ENCODE measurements around the gene COL8A1. TPM values are rescaled to one million over a fixed set of nuclear protein-coding genes. Genes with fewer than 3 reads are reported as not detected.

The COL8A1 gene
- total RNA-seq, 2 donors from 2014 or later, result 0.10 TPM; not detected in 1

GRCh38 chr3:99645277-99646106, 7.1 kb downstream of the COL8A1 start:
- peaks cover 4 to 19% of the 10 kb centered on the region in 2 donors for H3K27me3 Mint-ChIP-seq
- H3K9me3 Mint-ChIP-seq, result peaks cover 3% of the 10 kb centered on the region
- DNase-seq (ENCODE audit: low spot score) (no peak), ATAC-seq (no peak)
- H3K27ac Mint-ChIP-seq, result no peak overlapping the region
- H3K36me3 Mint-ChIP-seq, result no peaks in the 10 kb centered on the region
- no peaks in the 10 kb centered on the region for H3K4me1 Mint-ChIP-seq (ENCODE audit: low read depth in 2 of 2)
- H3K4me3 Mint-ChIP-seq, result no peak overlapping the region

DNA sequence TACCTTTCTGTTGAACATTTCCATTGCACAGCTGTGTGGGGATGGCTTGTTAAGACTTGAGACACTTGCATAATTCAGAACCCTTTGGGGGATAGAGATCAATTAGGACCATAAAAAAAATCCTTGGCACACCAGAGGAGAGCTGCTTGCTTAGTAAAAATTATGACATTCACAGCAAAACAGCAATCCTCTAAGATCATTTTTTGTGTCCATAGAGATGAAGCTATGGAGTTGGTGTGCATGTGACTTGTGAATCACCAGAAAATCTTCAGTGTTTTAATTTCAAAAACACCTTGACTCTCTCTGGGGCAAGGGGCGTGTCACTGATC, 7.7 kb downstream of the COL8A1 start:
- no peak overlapping the region for H3K4me3 Mint-ChIP-seq
- H3K9me3 Mint-ChIP-seq, result peaks cover 3% of the 10 kb centered on the region
- H3K36me3 Mint-ChIP-seq, result no peaks in the 10 kb centered on the region
- H3K27ac Mint-ChIP-seq, result no peak overlapping the region
- peaks cover 0 to 14% of the 10 kb centered on the region in 2 donors for H3K27me3 Mint-ChIP-seq
- DNase-seq (ENCODE audit: low spot score) (no peak), ATAC-seq (no peak)
- no peaks in the 10 kb centered on the region for H3K4me1 Mint-ChIP-seq (ENCODE audit: low read depth in 2 of 2)

- Mint-ChIP-seq H3K27me3 (peaks cover 0 to 5% of the 10 kb centered on the region in 2 donors), H3K4me1 (ENCODE audit: low read depth in 2 of 2) (no peaks in the 10 kb centered on the region)
These were observed 8.7 kb downstream of the COL8A1 start for GRCh38 chr3:99647081-99647480.

GRCh38 chr3:99648101-99648500, 9.7 kb downstream of the COL8A1 start:
- H3K4me1 Mint-ChIP-seq (ENCODE audit: low read depth in 2 of 2), result no peaks in the 10 kb centered on the region
- no peak for ATAC-seq
- peaks cover 0 to 5% of the 10 kb centered on the region in 2 donors for H3K27me3 Mint-ChIP-seq
- no peak overlapping the region for H3K27ac Mint-ChIP-seq
- peaks cover 3% of the 10 kb centered on the region for H3K9me3 Mint-ChIP-seq
- no peak overlapping the region for H3K4me3 Mint-ChIP-seq
- no peak for DNase-seq (ENCODE audit: low spot score)
- no peaks in the 10 kb centered on the region for H3K36me3 Mint-ChIP-seq

More at GRCh38 chr3:99647081-99647480, 8.7 kb downstream of the COL8A1 start:
- no peak overlapping the region for H3K27ac Mint-ChIP-seq
- no peak overlapping the region for H3K4me3 Mint-ChIP-seq
- DNase-seq (ENCODE audit: low spot score) (no peak), ATAC-seq (no peak)
- H3K9me3 Mint-ChIP-seq, result peaks cover 3% of the 10 kb centered on the region
- H3K36me3 Mint-ChIP-seq, result no peaks in the 10 kb centered on the region

GRCh38 chr3:99648516-99648915, 10.1 kb downstream of the COL8A1 start:
- Mint-ChIP-seq H3K27me3 (peaks cover 0 to 5% of the 10 kb centered on the region in 2 donors), H3K4me1 (ENCODE audit: low read depth in 2 of 2) (no peaks in the 10 kb centered on the region), H3K4me3 (no peak overlapping the region), H3K9me3 (peaks cover 3% of the 10 kb centered on the region), H3K36me3 (no peaks in the 10 kb centered on the region), H3K27ac (no peak overlapping the region)
- DNase-seq (ENCODE audit: low spot score), result no peak
- ATAC-seq, result no peak

- Mint-ChIP-seq H3K27me3 (peaks cover 0 to 5% of the 10 kb centered on the region in 2 donors), H3K4me1 (ENCODE audit: low read depth in 2 of 2) (no peaks in the 10 kb centered on the region), H3K9me3 (no peaks in the 10 kb centered on the region), H3K36me3 (no peaks in the 10 kb centered on the region), H3K27ac (no peak overlapping the region), H3K4me3 (no peak overlapping the region)
- DNase-seq (ENCODE audit: low spot score) (no peak), ATAC-seq (no peak)
These were observed 13.1 kb downstream of the COL8A1 start for GRCh38 chr3:99651531-99651930.

DNA sequence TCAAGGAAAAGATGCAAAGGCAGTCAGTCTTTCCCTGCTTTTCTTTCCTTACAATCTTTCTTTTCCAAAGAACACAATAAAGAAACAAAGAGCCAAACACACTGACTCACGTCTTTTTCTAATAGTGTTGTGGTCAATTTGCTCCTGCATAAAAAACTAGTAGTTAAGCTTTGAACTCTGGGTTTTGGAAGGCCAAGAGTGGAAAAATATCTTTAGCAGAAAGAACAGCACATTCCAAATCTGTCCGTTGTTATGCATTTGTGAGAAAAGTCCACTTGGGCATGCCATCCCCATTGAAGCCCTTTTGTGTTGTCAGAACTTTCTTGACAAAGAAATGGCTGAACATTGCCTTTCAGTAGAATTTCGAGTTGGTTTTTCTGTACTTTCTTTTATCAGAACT, 18.2 kb downstream of the COL8A1 start:
- Mint-ChIP-seq H3K9me3 (peaks cover 2% of the 10 kb centered on the region), H3K4me3 (no peak overlapping the region), H3K27me3 (no peaks in the 10 kb centered on the region), H3K36me3 (no peaks in the 10 kb centered on the region), H3K4me1 (ENCODE audit: low read depth in 2 of 2) (no peaks in the 10 kb centered on the region), H3K27ac (no peak overlapping the region)
- DNase-seq (ENCODE audit: low spot score) (no peak), ATAC-seq (no peak)

GRCh38 chr3:99658274-99658673, 19.9 kb downstream of the COL8A1 start:
- DNase-seq (ENCODE audit: low spot score) (no peak), ATAC-seq (no peak)
- Mint-ChIP-seq H3K4me1 (ENCODE audit: low read depth in 2 of 2) (no peaks in the 10 kb centered on the region), H3K4me3 (no peak overlapping the region), H3K27ac (no peak overlapping the region), H3K27me3 (no peaks in the 10 kb centered on the region), H3K9me3 (peaks cover 2% of the 10 kb centered on the region), H3K36me3 (no peaks in the 10 kb centered on the region)

- Mint-ChIP-seq H3K27ac (no peak overlapping the region), H3K9me3 (peaks cover 2% of the 10 kb centered on the region), H3K27me3 (no peaks in the 10 kb centered on the region), H3K36me3 (no peaks in the 10 kb centered on the region), H3K4me1 (ENCODE audit: low read depth in 2 of 2) (no peaks in the 10 kb centered on the region), H3K4me3 (no peak overlapping the region)
- ATAC-seq (no peak), DNase-seq (ENCODE audit: low spot score) (no peak)
These were observed 20.6 kb downstream of the COL8A1 start for GRCh38 chr3:99659032-99659431.

GRCh38 chr3:99659951-99660350, 21.6 kb downstream of the COL8A1 start:
- peaks cover 0 to under 1% of the 10 kb centered on the region in 2 donors for H3K27me3 Mint-ChIP-seq
- H3K4me3 Mint-ChIP-seq, result no peak overlapping the region
- no peak for ATAC-seq
- H3K9me3 Mint-ChIP-seq, result peaks cover 2% of the 10 kb centered on the region
- DNase-seq (ENCODE audit: low spot score), result no peak
- H3K27ac Mint-ChIP-seq, result no peak overlapping the region
- H3K36me3 Mint-ChIP-seq, result no peaks in the 10 kb centered on the region
- H3K4me1 Mint-ChIP-seq (ENCODE audit: low read depth in 2 of 2), result no peaks in the 10 kb centered on the region

DNA sequence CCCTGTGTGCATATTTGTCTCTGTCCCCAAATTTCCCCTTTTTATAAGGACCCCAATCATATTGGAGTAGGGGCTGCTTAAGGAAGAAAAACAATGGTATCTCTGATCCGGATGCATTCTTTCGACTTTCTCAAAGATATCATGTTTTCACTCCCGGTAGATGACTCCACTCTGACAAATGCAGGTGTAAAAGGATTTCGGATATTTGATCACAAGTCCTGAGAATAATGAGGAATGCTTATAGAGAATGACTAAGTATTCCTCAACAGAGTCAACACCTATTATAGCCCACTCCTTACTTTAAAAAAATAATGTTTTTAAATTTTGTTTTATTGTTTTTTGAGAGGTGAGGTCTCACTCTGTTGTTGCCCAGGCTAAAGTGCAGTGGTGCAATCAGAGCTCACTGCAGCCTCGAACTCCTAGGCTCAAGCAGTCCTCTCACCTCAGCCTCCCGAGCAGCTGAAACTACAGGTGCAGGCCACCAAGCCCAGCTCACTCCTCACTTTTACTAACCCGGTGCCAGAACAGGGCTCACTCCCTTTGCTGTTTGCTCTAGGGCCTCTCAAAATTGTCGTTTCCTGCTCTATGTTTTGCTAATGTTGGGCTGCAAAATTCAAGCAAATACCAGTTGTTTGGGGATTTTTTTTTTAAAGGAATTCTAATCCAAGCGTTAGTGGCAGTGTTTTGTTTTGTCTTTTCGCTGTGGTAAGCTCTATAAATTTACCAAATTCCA, 24.6 kb downstream of the COL8A1 start:
- H3K4me3 Mint-ChIP-seq, result no peak overlapping the region
- DNase-seq (ENCODE audit: low spot score), result no peak
- H3K4me1 Mint-ChIP-seq (ENCODE audit: low read depth in 2 of 2), result no peaks in the 10 kb centered on the region
- H3K27me3 Mint-ChIP-seq, result peaks cover 0 to 2% of the 10 kb centered on the region in 2 donors
- peaks cover 2% of the 10 kb centered on the region for H3K9me3 Mint-ChIP-seq
- no peak for ATAC-seq
- H3K27ac Mint-ChIP-seq, result no peak overlapping the region
- no peaks in the 10 kb centered on the region for H3K36me3 Mint-ChIP-seq

DNA sequence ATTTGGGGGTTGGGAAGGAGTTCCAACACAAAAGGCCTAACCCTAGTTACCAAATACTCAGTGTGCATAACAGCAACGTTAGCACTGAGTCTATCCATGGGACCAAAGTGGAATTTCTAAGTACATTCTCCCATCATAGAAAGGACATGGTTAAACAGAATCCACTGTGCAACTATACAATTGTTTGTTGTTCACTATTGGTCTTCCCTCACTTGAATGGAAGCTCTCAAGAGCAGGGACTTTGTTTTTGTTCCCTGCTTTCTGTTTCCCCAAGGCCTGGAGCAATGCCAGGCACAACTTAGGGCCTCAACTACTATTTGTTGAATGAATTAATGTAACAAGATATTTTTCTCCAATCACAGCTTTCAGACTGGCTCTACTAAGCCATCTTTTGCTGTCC, 25.6 kb downstream of the COL8A1 start:
- no peak overlapping the region for H3K27ac Mint-ChIP-seq
- no peak for DNase-seq (ENCODE audit: low spot score)
- ATAC-seq, result no peak
- H3K4me1 Mint-ChIP-seq (ENCODE audit: low read depth in 2 of 2), result no peaks in the 10 kb centered on the region
- H3K36me3 Mint-ChIP-seq, result no peaks in the 10 kb centered on the region
- H3K4me3 Mint-ChIP-seq, result no peak overlapping the region
- H3K27me3 Mint-ChIP-seq, result peaks cover 0 to 2% of the 10 kb centered on the region in 2 donors
- peaks cover 2% of the 10 kb centered on the region for H3K9me3 Mint-ChIP-seq

DNA sequence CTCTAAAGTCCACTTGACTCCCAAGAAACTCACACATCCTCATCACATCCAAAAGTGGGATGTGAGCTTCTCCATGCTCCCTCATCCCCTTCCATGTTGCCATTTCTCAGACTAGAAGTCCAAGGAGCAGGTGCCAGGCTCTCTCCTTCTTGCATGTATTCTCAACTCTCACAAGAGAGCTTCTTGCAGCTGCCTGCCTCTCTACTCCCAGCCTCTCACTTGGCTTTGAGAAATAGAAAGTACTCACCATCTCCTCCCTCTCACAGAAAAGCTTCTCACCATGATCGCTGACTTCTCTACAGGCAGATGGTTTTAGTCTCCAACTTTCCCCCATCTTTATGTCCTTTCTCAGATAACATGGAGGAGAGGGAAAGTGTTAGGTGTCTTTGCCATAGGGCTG, 26.6 kb downstream of the COL8A1 start:
- DNase-seq (ENCODE audit: low spot score) (no peak), ATAC-seq (no peak)
- Mint-ChIP-seq H3K27ac (no peak overlapping the region), H3K4me1 (ENCODE audit: low read depth in 2 of 2) (no peaks in the 10 kb centered on the region), H3K36me3 (no peaks in the 10 kb centered on the region), H3K27me3 (peaks cover 0 to 2% of the 10 kb centered on the region in 2 donors), H3K4me3 (no peak overlapping the region), H3K9me3 (no peaks in the 10 kb centered on the region)

DNA sequence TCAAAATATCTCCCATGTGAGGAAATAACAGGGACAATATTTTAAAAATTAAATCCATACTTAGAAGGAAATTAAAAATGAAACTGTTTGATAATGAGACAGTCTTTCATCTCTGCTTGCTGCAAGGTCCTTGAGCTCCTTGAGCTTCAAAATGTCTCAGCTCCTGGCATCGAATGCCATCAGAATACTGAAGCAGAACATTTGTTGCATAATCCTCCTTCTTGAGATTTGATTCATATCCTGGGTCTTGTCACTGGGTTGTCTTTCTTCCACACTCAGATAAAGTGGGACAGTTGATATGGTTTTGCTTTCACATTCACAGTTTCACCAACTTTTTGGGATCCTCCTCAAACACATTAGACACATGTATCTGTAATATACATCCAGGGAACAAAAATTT, 27.8 kb downstream of the COL8A1 start:
- no peak overlapping the region for H3K27ac Mint-ChIP-seq

More for the DNA sequence above, 27.8 kb downstream of the COL8A1 start:
- Mint-ChIP-seq H3K9me3 (no peaks in the 10 kb centered on the region), H3K4me3 (no peak overlapping the region), H3K36me3 (no peaks in the 10 kb centered on the region), H3K4me1 (ENCODE audit: low read depth in 2 of 2) (no peaks in the 10 kb centered on the region), H3K27me3 (peaks cover 0 to 2% of the 10 kb centered on the region in 2 donors)
- DNase-seq (ENCODE audit: low spot score) (no peak), ATAC-seq (no peak)

All from natural killer cell treated with Interleukin-12 subunit alpha and Interleukin-12 subunit beta and Interleukin-15 and Interleukin-18, amount 100 ng/mL, for 72 hours (primary cell).